GM20431 (cell line): Measurements from ENCODE around the gene GTF2H1.
"Not testable (repeated sequence)": the region's sequence is repeated elsewhere in the genome, so short reads cannot be mapped to it uniquely, and the experiment has no call there.

Source experiments
- in situ Hi-C: fragments of 300-500 bp; cut with MseI, MboI; formaldehyde crosslinking; loops from one replicate; pipeline ENCODE4 v1.15.0; 2020; ENCODE audit warnings: low sequenced_read_pairs; ENCODE audit not compliant: unreplicated experiment

The GTF2H1 gene

GRCh38 chr11:18315893-18316292, 6.5 kb upstream of the GTF2H1 start:
- in situ Hi-C loops = no loop called here

- in situ Hi-C loops = no loop called here
Observed at GRCh38 chr11:18317551-18317950, 4.8 kb upstream of the GTF2H1 start.

- in situ Hi-C loops = no loop called here
Observed at GRCh38 chr11:18319914-18320313, 2.5 kb upstream of the GTF2H1 start.

GRCh38 chr11:18320617-18321016, 1.8 kb upstream of the GTF2H1 start:
- in situ Hi-C loops = no loop called here

GRCh38 chr11:18321578-18321968, 794 bp upstream of the GTF2H1 start:
- in situ Hi-C loops = no loop called here

- in situ Hi-C loops = no loop called here
Observed at GRCh38 chr11:18322818-18323570, 627 bp downstream of the GTF2H1 start.

- in situ Hi-C loops = not testable (repeated sequence)
Observed at GRCh38 chr11:18323881-18324280, 1.5 kb downstream of the GTF2H1 start.

GRCh38 chr11:18324381-18324780, 2.0 kb downstream of the GTF2H1 start:
- in situ Hi-C loops = no loop called here

- in situ Hi-C loops = no loop called here
Observed at GRCh38 chr11:18329196-18329870, 7.0 kb downstream of the GTF2H1 start.

GRCh38 chr11:18330921-18331320, 8.6 kb downstream of the GTF2H1 start:
- in situ Hi-C loops = no loop called here

GRCh38 chr11:18332302-18332701, 9.9 kb downstream of the GTF2H1 start:
- in situ Hi-C loops = no loop called here

- in situ Hi-C loops = no loop called here
Observed at GRCh38 chr11:18332891-18333290, 10.5 kb downstream of the GTF2H1 start.

GRCh38 chr11:18347471-18348125, 25.2 kb downstream of the GTF2H1 start:
- in situ Hi-C loops = no loop called here

GRCh38 chr11:18352581-18352980, 30.2 kb downstream of the GTF2H1 start:
- in situ Hi-C loops = no loop called here

- in situ Hi-C loops = no loop called here
Observed at GRCh38 chr11:18358646-18359045, 36.3 kb downstream of the GTF2H1 start.

- in situ Hi-C loops = no loop called here
Observed at GRCh38 chr11:18361154-18361553, 38.8 kb downstream of the GTF2H1 start.

GRCh38 chr11:18364495-18365073, 42.2 kb downstream of the GTF2H1 start:
- in situ Hi-C loops = no loop called here

- in situ Hi-C loops = no loop called here
Observed at GRCh38 chr11:18365741-18366140, 43.4 kb downstream of the GTF2H1 start.

- in situ Hi-C loops = no loop called here
Observed at GRCh38 chr11:18366286-18366685, 43.9 kb downstream of the GTF2H1 start.

GRCh38 chr11:18367431-18367830, 45.1 kb downstream of the GTF2H1 start:
- in situ Hi-C loops = no loop called here

GRCh38 chr11:18368221-18368620, 45.9 kb downstream of the GTF2H1 start:
- in situ Hi-C loops = no loop called here
